ENCODE results near the gene EFCAB6.

GRCh38 chr22:43571181-43571580, 240.9 kb downstream of the EFCAB6 start:
- TF ChIP-seq RAD21 (IDR thresholded peaks at IDR 0.05; ENCODE audit: low read length), result no peak
- no peak for TF ChIP-seq POLR2A (IDR thresholded peaks at IDR 0.05; ENCODE audit: low read depth, low read length)
- TF ChIP-seq CTCF (conservative IDR thresholded peaks at IDR 0.05; ENCODE audit: low read depth, low read length), result no peak
